ENCODE measurements around the gene PSMB5. TPM values are rescaled to one million over a fixed set of nuclear protein-coding genes. Genes with fewer than 3 reads are reported as not detected.

PSMB5 gene
- total and polyA plus RNA-seq, 2 of the 13 experiments (the other 11 are each of a cell fraction or from before 2014, with no cell fraction given): 705 to 871 TPM

DNA sequence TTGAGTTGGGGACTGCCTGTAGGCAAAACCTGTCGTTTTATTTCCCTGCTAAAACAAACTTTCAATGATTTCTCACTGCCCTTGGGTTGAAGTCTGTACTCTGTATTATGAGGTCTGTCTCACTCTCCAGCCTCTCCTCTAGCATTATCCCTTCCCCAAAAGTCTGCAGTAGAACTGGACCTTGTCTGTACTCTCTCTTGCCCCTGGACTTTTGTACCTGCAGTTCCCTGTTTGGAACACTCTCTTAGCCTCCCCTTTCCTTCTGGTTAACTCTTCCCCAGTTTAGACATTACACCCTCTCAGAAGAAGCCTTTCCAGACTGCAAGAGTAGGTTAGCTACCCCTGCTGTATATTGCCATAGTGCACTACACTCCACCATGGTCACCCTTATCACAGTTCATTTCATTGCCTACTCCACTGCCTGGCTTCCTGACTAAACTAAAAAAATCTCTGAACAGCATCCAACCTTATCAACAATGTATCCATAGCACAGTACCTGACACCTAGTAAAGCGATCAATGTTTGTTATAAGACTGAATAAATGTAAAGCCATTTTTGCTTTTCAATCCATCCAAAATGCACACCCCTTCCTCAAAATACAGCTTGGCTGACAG, 48.7 kb downstream of the PSMB5 start (continued):
- TF ChIP-seq ARNT2 (CRISPR knock-in tag; IDR thresholded peaks at IDR 0.05; ENCODE audit: low read depth) (no peak), ZNF383 (CRISPR knock-in tag; IDR thresholded peaks at IDR 0.05; ENCODE audit: borderline replicate concordance) (no peak), MIXL1 (CRISPR knock-in tag; IDR thresholded peaks at IDR 0.05) (no peak), RNF2 (conservative IDR thresholded peaks at IDR 0.05; ENCODE audit: low read depth) (no peak), CREB1 (IDR thresholded peaks at IDR 0.05) (no peak), CREB1 (CRISPR knock-in tag; IDR thresholded peaks at IDR 0.05) (no peak), MAF1 (CRISPR knock-in tag; IDR thresholded peaks at IDR 0.05; ENCODE audit: borderline replicate concordance) (no peak), ZNF644 (CRISPR knock-in tag; IDR thresholded peaks at IDR 0.05; ENCODE audit: low read depth) (no peak), RXRA (CRISPR knock-in tag; IDR thresholded peaks at IDR 0.05) (no peak)
- TF ChIP-seq, protein P1, sequence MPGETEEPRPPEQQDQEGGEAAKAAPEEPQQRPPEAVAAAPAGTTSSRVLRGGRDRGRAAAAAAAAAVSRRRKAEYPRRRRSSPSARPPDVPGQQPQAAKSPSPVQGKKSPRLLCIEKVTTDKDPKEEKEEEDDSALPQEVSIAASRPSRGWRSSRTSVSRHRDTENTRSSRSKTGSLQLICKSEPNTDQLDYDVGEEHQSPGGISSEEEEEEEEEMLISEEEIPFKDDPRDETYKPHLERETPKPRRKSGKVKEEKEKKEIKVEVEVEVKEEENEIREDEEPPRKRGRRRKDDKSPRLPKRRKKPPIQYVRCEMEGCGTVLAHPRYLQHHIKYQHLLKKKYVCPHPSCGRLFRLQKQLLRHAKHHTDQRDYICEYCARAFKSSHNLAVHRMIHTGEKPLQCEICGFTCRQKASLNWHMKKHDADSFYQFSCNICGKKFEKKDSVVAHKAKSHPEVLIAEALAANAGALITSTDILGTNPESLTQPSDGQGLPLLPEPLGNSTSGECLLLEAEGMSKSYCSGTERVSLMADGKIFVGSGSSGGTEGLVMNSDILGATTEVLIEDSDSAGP (CRISPR knock-in tag; IDR thresholded peaks at IDR 0.05; ENCODE audit: borderline replicate concordance): no peak
- TF ChIP-seq, protein P2, sequence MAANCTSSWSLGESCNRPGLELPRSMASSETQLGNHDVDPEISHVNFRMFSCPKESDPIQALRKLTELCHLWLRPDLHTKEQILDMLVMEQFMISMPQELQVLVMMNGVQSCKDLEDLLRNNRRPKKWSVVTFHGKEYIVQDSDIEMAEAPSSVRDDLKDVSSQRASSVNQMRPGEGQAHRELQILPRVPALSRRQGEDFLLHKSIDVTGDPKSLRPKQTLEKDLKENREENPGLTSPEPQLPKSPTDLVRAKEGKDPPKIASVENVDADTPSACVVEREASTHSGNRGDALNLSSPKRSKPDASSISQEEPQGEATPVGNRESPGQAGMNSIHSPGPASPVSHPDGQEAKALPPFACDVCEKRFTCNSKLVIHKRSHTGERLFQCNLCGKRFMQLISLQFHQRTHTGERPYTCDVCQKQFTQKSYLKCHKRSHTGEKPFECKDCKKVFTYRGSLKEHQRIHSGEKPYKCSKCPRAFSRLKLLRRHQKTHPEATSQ (CRISPR knock-in tag; IDR thresholded peaks at IDR 0.05; ENCODE audit: borderline replicate concordance): 0 out of 2 replicates have a peak, but pooled peaks have one; percentile 24
- TF ChIP-seq, protein P3, sequence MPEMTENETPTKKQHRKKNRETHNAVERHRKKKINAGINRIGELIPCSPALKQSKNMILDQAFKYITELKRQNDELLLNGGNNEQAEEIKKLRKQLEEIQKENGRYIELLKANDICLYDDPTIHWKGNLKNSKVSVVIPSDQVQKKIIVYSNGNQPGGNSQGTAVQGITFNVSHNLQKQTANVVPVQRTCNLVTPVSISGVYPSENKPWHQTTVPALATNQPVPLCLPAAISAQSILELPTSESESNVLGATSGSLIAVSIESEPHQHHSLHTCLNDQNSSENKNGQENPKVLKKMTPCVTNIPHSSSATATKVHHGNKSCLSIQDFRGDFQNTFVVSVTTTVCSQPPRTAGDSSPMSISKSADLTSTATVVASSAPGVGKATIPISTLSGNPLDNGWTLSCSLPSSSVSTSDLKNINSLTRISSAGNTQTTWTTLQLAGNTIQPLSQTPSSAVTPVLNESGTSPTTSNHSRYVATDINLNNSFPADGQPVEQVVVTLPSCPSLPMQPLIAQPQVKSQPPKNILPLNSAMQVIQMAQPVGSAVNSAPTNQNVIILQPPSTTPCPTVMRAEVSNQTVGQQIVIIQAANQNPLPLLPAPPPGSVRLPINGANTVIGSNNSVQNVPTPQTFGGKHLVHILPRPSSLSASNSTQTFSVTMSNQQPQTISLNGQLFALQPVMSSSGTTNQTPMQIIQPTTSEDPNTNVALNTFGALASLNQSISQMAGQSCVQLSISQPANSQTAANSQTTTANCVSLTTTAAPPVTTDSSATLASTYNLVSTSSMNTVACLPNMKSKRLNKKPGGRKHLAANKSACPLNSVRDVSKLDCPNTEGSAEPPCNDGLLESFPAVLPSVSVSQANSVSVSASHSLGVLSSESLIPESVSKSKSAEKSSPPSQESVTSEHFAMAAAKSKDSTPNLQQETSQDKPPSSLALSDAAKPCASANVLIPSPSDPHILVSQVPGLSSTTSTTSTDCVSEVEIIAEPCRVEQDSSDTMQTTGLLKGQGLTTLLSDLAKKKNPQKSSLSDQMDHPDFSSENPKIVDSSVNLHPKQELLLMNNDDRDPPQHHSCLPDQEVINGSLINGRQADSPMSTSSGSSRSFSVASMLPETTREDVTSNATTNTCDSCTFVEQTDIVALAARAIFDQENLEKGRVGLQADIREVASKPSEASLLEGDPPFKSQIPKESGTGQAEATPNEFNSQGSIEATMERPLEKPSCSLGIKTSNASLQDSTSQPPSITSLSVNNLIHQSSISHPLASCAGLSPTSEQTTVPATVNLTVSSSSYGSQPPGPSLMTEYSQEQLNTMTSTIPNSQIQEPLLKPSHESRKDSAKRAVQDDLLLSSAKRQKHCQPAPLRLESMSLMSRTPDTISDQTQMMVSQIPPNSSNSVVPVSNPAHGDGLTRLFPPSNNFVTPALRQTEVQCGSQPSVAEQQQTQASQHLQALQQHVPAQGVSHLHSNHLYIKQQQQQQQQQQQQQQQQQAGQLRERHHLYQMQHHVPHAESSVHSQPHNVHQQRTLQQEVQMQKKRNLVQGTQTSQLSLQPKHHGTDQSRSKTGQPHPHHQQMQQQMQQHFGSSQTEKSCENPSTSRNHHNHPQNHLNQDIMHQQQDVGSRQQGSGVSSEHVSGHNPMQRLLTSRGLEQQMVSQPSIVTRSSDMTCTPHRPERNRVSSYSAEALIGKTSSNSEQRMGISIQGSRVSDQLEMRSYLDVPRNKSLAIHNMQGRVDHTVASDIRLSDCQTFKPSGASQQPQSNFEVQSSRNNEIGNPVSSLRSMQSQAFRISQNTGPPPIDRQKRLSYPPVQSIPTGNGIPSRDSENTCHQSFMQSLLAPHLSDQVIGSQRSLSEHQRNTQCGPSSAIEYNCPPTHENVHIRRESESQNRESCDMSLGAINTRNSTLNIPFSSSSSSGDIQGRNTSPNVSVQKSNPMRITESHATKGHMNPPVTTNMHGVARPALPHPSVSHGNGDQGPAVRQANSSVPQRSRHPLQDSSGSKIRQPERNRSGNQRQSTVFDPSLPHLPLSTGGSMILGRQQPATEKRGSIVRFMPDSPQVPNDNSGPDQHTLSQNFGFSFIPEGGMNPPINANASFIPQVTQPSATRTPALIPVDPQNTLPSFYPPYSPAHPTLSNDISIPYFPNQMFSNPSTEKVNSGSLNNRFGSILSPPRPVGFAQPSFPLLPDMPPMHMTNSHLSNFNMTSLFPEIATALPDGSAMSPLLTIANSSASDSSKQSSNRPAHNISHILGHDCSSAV (CRISPR knock-in tag; IDR thresholded peaks at IDR 0.05; ENCODE audit: borderline replicate concordance): 0 out of 2 replicates have a peak, but pooled peaks have one; percentile 86
- TF ChIP-seq, protein P4, sequence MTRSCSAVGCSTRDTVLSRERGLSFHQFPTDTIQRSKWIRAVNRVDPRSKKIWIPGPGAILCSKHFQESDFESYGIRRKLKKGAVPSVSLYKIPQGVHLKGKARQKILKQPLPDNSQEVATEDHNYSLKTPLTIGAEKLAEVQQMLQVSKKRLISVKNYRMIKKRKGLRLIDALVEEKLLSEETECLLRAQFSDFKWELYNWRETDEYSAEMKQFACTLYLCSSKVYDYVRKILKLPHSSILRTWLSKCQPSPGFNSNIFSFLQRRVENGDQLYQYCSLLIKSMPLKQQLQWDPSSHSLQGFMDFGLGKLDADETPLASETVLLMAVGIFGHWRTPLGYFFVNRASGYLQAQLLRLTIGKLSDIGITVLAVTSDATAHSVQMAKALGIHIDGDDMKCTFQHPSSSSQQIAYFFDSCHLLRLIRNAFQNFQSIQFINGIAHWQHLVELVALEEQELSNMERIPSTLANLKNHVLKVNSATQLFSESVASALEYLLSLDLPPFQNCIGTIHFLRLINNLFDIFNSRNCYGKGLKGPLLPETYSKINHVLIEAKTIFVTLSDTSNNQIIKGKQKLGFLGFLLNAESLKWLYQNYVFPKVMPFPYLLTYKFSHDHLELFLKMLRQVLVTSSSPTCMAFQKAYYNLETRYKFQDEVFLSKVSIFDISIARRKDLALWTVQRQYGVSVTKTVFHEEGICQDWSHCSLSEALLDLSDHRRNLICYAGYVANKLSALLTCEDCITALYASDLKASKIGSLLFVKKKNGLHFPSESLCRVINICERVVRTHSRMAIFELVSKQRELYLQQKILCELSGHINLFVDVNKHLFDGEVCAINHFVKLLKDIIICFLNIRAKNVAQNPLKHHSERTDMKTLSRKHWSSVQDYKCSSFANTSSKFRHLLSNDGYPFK (CRISPR knock-in tag; IDR thresholded peaks at IDR 0.05; ENCODE audit: borderline replicate concordance): no peak
